ENCODE data around the gene ZNF512B.
"Not testable (repeated sequence)": the region's sequence is repeated elsewhere in the genome, so short reads cannot be mapped to it uniquely, and the experiment has no call there.

Gene ZNF512B

GRCh38 chr20:63929071-63929470 lies 40.7 kb downstream of the ZNF512B start:
- TF ChIP-seq ZFX (IDR thresholded peaks at IDR 0.05) (no peak), CTCF (conservative IDR thresholded peaks at IDR 0.05) (no peak)
- H3K27ac ChIP-seq = no peak overlapping the region

- no peak for TF ChIP-seq CTCF (conservative IDR thresholded peaks at IDR 0.05)
- no peak overlapping the region for H3K27ac ChIP-seq
Observed at GRCh38 chr20:63926298-63926697, 43.4 kb downstream of the ZNF512B start.

- H3K27ac ChIP-seq = no peak overlapping the region
- TF ChIP-seq ZFX (IDR thresholded peaks at IDR 0.05) = no peak
- TF ChIP-seq CTCF (conservative IDR thresholded peaks at IDR 0.05) = no peak
Observed at GRCh38 chr20:63924241-63924640, 45.5 kb downstream of the ZNF512B start.

GRCh38 chr20:63923651-63924050 lies 46.1 kb downstream of the ZNF512B start:
- no peak overlapping the region for H3K27ac ChIP-seq
- no peak for TF ChIP-seq ZFX (IDR thresholded peaks at IDR 0.05)
- TF ChIP-seq CTCF (conservative IDR thresholded peaks at IDR 0.05) = no peak

GRCh38 chr20:63920226-63920625 lies 49.5 kb downstream of the ZNF512B start:
- TF ChIP-seq ZFX (IDR thresholded peaks at IDR 0.05) = no peak
- no peak for TF ChIP-seq CTCF (conservative IDR thresholded peaks at IDR 0.05)
- no peak overlapping the region for H3K27ac ChIP-seq

GRCh38 chr20:63919130-63919529 lies 50.6 kb downstream of the ZNF512B start:
- TF ChIP-seq ZFX (IDR thresholded peaks at IDR 0.05) (no peak), CTCF (conservative IDR thresholded peaks at IDR 0.05) (no peak)
- H3K27ac ChIP-seq = no peak overlapping the region

- TF ChIP-seq ZFX (IDR thresholded peaks at IDR 0.05) (no peak), CTCF (conservative IDR thresholded peaks at IDR 0.05) (no peak)
- H3K27ac ChIP-seq = no peak overlapping the region
Observed at GRCh38 chr20:63917811-63918210, 51.9 kb downstream of the ZNF512B start.

GRCh38 chr20:63916371-63916939 lies 53.3 kb downstream of the ZNF512B start:
- not testable (repeated sequence) for H3K27ac ChIP-seq

Measured in C4-2B (cell line).